ENCODE measurements around the gene FHL2. TPM values are rescaled to one million over a fixed set of nuclear protein-coding genes. Genes with fewer than 3 reads are reported as not detected.
A peak's percentile ranks its signal among the peaks of the same experiment; 100 is the strongest.

Gene FHL2
- total and polyA plus RNA-seq, 9 of the 15 experiments (the other 6 are each of a cell fraction or from before 2014, with no cell fraction given), result 7.5 to 33.1 (median 23.9) TPM

GRCh38 chr2:105425936-105426625 is 27.2 kb upstream of the FHL2 start (continued):
- TF ChIP-seq ZNF121 (CRISPR knock-in tag; conservative IDR thresholded peaks at IDR 0.05) (no peak), DPF2 (IDR thresholded peaks at IDR 0.05) (peak; percentile 77), EP300 (IDR thresholded peaks at IDR 0.05; ENCODE audit: low read length) (peak; percentile 52; the same call in 1 of the 2 replicates), PRPF4 (IDR thresholded peaks at IDR 0.05; ENCODE audit: insufficient read depth, low read depth, low read length, poor library complexity, severe bottlenecking) (no peak), GATAD2B (IDR thresholded peaks at IDR 0.05; ENCODE audit: borderline replicate concordance) (no peak), LEF1 (IDR thresholded peaks at IDR 0.05) (peak; percentile 44; the same call in 1 of the 2 replicates), CBFA2T2 (conservative IDR thresholded peaks at IDR 0.05) (peak; percentile 43), NR3C1 (CRISPR knock-in tag; IDR thresholded peaks at IDR 0.05) (no peak), MNT (conservative IDR thresholded peaks at IDR 0.05) (peak; percentile 23 to 43; a peak in 1 of 4 replicates), ZNF592 (IDR thresholded peaks at IDR 0.05) (peak; percentile 64), SRSF3 (IDR thresholded peaks at IDR 0.05; ENCODE audit: insufficient read depth, low read length) (no peak), DIDO1 (tag; IDR thresholded peaks at IDR 0.05; ENCODE audit: low read depth) (no peak), TRIM24 (IDR thresholded peaks at IDR 0.05) (no peak), ATF3 (IDR thresholded peaks at IDR 0.05) (peak; percentile 51), ATF3 (CRISPR knock-in tag; conservative IDR thresholded peaks at IDR 0.05) (no peak), CREB1 (IDR thresholded peaks at IDR 0.05) (no peak), CREB1 (CRISPR knock-in tag; IDR thresholded peaks at IDR 0.05) (no peak), GATA2 (CRISPR knock-in tag; IDR thresholded peaks at IDR 0.05) (0 out of 2 replicates have a peak, but pooled peaks have one; percentile 18), ZKSCAN8 (CRISPR knock-in tag; IDR thresholded peaks at IDR 0.05) (no peak), TCF3 (CRISPR knock-in tag; IDR thresholded peaks at IDR 0.05) (peak; percentile 64), ZNF583 (CRISPR knock-in tag; IDR thresholded peaks at IDR 0.05) (no peak), TEAD4 (IDR thresholded peaks at IDR 0.05; ENCODE audit: low read length) (peak; percentile 52; the same call in 1 of the 2 replicates), TEAD4 (CRISPR knock-in tag; IDR thresholded peaks at IDR 0.05; ENCODE audit: borderline replicate concordance) (no peak), HEY1 (CRISPR knock-in tag; IDR thresholded peaks at IDR 0.05; ENCODE audit: borderline replicate concordance) (no peak), SMARCA4 (IDR thresholded peaks at IDR 0.05) (peak; percentile 58; the same call in 1 of the 2 replicates)
